Tongue (tissue), 2 donors: ENCODE results near the gene SLC28A1. TPM values are rescaled to one million over a fixed set of nuclear protein-coding genes. Genes with fewer than 3 reads are reported as not detected.

Experiments used
- DNase-seq: peaks from one replicate; pipeline ENCODE4 v3.0.0-alpha.2; 2015
- total RNA-seq: library from RNA; depleted of rRNA; stranded (reverse); fragments of >200 nt; gene quantifications from one replicate; pipeline ENCODE4 v1.2.3, GENCODE V29; 2014

Gene SLC28A1
- total RNA-seq, 1 donor from 2014 or later = not detected

- no peak for DNase-seq
Observed at GRCh38 chr15:84942456-84942855, 58.0 kb downstream of the SLC28A1 start.

- DNase-seq = no peak
Observed at GRCh38 chr15:84944311-84944710, 59.8 kb downstream of the SLC28A1 start.

DNA sequence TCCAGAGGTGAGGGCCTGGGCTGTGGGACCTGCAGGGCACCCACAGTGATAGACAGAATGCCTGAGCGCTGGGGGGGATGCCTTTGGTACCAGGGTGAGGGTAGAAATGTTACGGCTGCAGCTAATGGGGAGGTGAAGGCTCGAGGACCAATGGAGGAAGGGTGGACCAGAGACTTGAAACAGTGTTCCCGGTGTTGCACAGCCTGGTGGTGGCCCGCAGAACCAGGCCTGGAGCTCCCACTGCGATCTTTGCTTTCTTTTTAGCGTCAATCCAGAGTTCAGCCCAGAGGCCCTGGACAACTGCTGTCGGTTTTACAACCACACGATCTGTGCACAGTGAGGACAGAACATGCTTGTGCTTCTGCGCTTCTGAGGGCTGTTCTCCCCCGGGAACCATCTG, 60.4 kb downstream of the SLC28A1 start:
- no peak for DNase-seq

DNA sequence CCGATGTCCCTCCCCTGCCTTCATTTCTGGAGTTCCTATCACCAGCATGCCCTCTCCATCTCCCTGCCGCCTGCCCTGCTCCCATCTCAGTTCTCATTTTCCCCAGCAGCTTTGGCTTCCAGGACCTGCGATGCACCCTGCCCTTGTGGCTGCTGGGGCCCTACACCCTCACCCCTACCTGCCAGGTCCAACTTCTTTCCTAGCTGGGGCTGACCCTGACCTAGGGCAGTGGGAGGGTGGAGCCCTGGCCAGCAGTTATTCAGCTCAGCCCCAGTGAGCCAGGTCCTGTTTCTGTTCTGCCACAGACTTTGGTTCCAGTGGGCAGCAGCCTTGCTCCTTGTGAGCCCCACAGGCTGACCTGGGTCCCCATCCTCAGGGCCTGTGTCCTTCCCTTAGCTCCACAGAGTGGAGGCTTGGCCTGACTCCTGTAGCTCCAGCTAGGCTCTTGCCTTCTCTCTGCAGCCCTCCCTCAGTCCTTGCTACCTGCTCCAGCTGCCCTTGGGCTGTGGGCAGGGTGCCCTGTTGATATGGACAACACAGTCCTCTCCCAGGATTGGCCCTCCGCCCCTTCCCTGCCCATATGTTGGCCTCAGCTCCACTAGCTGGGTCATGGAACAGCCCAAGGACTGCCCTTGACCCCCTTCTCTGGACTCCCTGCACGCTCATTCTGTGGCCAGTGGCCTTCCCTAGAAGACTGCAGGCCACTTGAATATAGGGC, 62.5 kb downstream of the SLC28A1 start:
- no peak for DNase-seq

GRCh38 chr15:84947947-84948830, 63.7 kb downstream of the SLC28A1 start:
- peak; percentile 45 for DNase-seq

- DNase-seq = no peak
Observed at GRCh38 chr15:84949043-84949442, 64.6 kb downstream of the SLC28A1 start.

- DNase-seq = no peak
Observed at GRCh38 chr15:84949845-84950569, 65.5 kb downstream of the SLC28A1 start.

DNA sequence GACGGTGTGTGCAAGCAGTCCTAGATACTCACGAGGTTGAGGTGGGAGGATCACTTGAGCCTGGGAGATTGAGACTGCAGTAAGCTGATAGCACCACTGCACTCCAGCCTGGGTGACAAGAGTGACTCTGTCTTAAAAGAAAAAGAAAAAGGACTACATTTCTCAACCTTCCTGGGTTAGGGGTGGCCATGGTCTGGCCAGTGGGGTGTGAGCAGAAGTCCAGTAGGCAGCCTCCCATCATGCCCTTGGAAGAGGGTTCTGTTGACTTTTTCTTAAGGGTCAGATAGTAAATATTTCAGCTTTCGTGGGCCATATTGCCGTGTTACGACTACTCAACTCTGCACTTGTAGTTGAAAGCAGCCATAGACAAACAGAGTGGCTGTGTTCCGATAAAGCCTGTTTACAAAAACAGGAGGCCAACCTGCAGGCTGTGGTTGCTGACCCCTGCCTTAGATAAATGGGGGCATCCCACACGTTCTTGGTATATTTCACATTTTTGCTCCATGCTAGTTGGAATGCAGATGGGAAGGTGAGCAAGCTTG, 66.2 kb downstream of the SLC28A1 start:
- DNase-seq = no peak

GRCh38 chr15:84951736-84952135, 67.3 kb downstream of the SLC28A1 start:
- no peak for DNase-seq

DNA sequence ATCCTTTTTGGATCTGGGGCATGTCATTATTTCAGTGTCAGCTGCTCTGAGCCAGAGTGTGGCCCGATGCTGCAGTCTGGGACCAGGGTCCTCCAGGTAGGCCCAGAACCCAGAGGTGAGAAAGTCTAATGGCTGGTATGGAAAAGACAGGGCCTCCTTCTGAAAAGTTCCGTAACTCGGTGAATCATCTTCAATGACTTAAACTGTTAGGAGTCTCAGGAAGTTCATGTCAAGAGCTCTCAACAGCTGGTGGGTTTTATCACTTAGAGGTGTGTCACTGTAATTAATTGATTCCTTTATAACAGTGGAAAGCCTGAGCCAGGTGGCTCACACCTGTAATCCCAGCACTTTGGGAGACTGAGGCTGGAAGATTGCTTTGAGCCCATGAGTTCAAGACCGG, 68.7 kb downstream of the SLC28A1 start:
- no peak for DNase-seq

DNA sequence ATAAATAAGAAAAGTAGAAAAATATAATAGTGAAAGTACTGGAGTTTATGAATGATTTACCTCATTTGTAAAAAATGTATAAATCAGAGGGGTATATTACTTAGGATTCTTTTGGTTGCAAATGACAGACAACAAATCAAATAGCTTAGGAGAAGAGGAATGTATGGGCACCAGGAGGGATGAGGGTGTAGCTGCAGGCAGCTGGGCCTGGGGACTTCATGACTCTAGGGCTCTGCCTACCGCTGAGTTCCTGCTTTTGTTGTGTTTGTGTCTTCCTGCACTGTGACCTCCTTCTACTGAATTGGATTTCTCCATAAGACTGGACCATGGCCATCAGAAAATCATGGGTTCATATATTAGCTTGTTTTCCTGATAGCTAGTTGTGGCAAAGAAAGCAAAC, 69.3 kb downstream of the SLC28A1 start:
- no peak for DNase-seq

- peak; percentile 51 for DNase-seq
Observed at GRCh38 chr15:84955089-84955848, 70.8 kb downstream of the SLC28A1 start.

DNA sequence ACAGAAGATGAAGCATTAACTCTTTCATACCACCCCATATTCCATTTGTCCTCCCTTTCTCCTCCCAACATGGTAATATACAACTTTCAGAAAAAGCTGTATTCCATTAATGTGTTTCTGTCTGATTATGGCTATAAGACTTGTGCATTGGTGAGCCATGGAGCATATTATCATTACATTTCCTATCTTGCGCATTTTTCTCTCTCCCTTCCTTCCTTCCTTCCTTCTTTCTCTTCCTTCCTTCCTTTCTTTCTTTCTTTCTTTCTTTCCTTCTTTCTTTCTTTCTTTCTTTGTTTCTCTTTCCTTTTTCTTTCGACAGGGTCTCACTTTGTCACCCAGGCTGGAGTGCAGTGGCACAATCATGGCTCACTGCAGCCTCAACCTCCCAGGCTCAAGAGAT, 71.7 kb downstream of the SLC28A1 start:
- no peak for DNase-seq

DNA sequence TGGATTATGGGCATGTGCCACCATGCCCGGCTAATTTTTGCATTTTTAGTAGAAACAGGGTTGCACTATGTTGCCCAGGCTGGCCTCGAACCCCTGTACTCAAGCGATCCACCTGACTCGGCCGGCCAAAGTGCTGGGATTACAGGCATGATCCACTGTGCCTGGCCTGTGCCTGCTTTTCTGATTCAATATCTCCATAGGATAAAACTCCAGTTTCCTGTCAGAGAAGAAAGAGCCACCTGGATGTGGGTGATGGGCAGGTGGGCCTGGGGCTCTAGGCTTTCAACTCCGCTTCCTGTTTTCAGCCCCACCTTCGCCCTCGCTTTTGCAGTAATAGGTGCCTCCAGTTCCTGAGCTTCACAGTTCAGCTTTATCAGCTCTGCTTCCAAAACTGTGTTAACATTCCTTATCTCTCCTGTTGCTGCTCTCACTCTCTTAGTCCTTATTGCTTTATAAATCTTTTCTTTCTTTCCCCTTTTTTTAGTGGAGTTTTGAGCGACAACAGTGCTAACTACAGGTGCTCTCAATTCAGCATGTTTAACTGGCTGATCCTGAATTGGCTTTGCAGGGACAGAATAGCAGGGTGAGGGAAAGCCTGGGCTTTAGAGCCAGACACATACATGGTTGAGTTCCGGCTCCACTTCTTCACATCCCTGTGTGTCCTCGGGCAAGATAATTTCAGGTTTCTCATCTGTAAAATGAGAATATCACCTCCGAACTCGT, 76.1 kb downstream of the SLC28A1 start:
- DNase-seq = no peak

DNA sequence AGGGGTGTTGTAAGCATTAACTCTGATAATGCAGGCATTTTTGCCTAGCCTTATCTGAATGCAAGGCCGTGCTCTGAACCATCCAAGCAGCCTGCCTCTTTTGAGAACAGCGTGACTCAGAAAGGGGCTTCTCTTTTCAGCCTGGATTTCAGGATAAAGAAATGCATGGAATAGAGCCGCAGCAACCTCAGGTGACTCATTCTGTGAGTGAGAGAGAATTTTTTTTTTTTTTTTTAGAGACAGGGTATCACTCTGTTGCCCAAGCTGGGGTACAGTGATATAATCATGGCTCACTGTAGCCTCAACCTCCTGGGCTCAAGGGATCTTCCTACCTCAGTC, 76.6 kb downstream of the SLC28A1 start:
- DNase-seq = no peak

GRCh38 chr15:84961707-84962106, 77.2 kb downstream of the SLC28A1 start:
- DNase-seq = no peak

DNA sequence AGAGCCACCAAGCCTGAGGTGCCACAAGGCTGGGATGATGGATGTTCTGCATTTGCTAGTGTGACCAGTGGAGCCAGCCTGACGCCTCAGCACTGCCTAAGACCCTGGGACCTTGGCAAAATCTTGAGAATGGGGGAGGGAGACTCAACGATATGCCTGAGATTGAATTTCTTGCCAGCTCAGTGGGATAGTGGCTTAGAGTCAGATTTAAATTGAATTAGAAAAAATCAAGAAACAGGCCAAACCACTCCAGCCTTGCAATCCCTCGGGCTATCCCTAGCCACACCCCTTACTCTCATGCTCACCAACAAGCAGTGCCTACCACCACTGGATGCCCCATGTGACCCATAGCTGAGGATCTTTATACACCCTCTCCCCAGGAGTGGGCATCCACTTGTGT, 78.5 kb downstream of the SLC28A1 start:
- DNase-seq = no peak

GRCh38 chr15:84967380-84967779, 82.9 kb downstream of the SLC28A1 start:
- no peak for DNase-seq

DNA sequence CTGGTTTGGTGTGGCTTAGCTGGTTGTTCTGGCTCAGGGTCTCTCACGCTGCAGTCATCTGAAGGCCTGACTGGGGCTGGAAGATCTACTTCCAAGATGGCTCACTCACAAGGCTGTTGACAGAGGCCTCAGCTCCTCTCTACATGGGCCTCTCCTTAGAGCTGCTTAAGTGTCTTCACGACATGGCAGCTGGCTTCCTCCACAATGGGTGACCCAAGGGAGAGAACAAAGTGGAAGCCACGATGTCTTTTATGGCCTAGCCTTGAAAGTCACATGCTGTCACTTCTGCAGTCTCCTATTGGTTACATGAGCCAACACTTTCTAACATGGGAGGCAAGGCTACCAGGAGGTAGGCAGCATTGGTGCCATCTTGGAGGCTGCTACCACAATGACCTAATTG, 83.8 kb downstream of the SLC28A1 start:
- DNase-seq = no peak

DNA sequence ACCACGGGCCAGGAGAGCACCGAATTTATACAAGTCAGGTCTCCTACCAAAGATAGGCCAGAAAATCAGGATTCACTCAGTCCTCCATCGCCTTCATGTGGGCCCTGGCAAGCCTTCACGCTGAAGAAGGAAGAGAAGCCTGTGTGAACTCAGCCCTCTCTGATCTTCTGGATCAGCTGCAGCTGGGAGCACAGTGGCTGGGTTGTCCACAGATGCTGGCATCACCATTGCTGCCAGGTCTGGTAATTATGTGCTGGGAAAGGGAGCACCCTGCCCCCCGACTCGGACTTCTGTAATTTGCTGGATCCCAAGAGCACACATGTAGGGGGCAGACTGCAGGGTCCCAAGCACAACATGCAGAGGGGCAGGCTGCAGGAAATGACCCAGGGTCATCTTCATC, 84.8 kb downstream of the SLC28A1 start:
- no peak for DNase-seq

DNA sequence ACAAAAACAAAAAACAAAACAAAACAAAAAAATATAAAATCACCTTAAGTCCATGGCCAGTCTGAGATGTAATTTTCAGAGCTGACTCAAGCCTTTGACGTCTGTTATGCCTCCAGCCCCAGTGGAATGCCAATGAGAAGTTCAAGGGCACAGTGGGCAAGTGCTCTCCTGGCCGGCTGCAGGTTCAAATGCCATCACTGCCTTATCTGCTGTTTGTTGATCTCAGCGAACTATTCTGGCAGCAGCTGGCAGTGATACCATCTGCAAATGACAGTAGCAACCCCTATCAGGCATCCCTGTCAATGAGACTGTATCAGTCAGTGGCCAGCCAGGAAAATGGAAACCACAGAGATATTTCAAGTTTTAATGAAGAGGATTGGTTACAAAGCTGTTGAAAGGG, 86.4 kb downstream of the SLC28A1 start:
- no peak for DNase-seq
